Measurements from ENCODE around the gene ZNF561.
A peak's percentile ranks its signal among the peaks of the same experiment; 100 is the strongest.
"Not testable (repeated sequence)": the region's sequence is repeated elsewhere in the genome, so short reads cannot be mapped to it uniquely, and the experiment has no call there.

The ZNF561 gene

GRCh38 chr19:9621156-9622037, at the start of gene ZNF561:
ZNF561 (minus strand) TSS chr19:9621232; CDS start chr19:9619456, 1,776 bp downstream.
- peak; percentile 64 to 71 for DNase-seq

DNA sequence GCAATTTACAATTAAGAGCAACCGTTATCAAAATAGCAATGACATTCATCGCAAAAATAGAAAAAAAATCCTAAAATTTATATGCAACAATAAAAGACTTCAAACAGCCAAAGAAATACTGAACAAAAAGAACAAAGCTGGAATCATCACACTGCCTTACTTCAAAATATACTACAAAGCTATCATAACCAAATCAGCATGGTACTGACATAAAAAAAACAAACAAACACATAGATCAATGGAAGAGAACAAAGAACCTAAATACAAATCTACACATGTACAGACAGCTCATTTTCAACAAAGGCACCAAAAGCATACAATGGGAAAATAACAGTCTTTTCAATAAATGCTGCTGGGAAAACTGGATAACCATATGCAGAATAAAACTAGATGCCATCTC, 47.5 kb upstream of the ZNF561 start:
- DNase-seq, result no peak

DNA sequence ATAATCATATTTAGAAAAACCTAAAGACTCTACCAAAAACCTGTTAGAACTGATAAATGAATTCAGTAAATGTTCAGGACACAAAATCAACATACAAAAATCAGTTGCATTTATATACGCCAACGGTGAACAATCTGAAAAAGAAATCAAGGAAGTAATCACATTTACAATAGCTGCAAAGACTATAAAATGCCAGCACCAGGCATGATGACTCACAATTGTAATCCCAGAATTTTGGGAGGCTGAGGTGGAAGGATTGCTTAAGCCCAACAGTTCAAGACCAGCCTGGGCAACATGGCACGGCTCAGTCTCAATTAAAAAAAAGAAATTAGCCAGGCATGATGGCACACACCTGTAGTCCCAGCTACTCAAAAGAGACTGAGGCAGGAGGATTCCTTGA, 46.9 kb upstream of the ZNF561 start:
- DNase-seq, result no peak

- DNase-seq, result no peak
These were observed 37.7 kb upstream of the ZNF561 start for GRCh38 chr19:9658769-9659168.

DNA sequence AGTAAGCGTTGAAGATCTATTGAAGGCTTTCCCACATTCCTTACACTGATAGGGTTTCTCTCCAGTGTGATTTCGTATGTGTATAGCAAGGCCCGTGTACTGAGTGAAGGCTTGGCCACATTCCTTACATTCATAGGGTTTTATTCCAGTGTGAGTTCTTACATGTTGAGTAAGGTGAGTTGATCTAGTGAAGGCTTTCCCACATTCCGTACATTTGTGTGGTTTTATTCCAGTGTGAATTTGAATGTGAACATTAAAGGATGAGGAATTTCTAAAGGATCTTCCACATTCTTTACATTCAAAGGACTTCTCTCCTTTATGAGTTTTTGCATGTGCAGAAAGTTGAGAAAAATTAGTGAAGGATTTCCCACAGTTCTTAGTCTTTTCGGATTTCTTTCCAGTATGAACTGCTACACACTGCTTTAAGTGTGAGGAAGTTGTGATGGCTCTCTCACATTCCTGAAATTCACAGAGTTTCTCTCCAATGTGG, 32.1 kb upstream of the ZNF561 start:
- not testable (repeated sequence) for DNase-seq

GRCh38 chr19:9651464-9651863, 30.4 kb upstream of the ZNF561 start:
- not testable (repeated sequence) for DNase-seq

DNA sequence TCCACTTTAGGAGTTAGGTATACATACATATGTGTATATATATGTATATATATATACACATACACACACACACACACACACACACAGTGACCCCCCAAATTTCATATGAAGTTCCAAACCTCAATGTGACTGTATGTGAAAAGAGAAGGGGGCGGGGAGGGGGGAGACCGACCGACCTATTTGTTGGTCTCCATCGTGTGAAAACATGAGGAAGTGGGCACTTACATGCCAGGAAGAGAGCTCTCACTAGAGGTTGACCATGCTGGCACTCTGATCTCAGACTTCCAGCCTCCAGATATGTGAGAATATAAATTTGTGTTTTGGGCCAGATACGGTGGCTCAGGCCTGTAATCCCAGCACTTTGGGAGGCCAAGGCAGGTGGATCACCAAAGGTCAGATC, 29.3 kb upstream of the ZNF561 start:
- no peak for DNase-seq

- DNase-seq, result peak; percentile 17 to 18
These were observed 24.4 kb upstream of the ZNF561 start for GRCh38 chr19:9645472-9645871.

GRCh38 chr19:9644472-9644871, 23.4 kb upstream of the ZNF561 start:
- DNase-seq, result no peak

GRCh38 chr19:9641810-9642209, 20.8 kb upstream of the ZNF561 start:
- no peak for DNase-seq

GRCh38 chr19:9640956-9641355, 19.9 kb upstream of the ZNF561 start:
- no peak for DNase-seq

DNA sequence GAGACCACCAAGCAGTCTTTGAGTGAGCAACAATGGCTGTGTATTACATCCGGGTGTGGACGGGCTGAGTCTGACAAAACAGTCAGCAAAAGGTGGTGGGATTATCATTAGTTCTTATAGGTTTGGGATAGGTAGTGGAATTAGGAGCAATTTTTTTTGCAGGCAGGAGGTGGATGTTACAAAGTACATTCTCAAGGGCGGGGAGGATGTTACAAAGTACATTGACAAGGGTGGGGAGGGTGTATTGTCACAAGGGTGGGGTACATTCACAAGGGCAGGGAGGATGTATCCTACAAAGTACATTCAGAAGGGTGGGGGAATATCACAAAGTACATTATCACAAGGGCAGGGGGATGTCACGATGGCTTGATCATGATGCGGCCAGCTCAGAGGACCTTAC, 15.0 kb upstream of the ZNF561 start:
- no peak for DNase-seq

GRCh38 chr19:9627856-9628255, 6.8 kb upstream of the ZNF561 start:
- DNase-seq, result no peak

- DNase-seq, result no peak
These were observed 1.5 kb upstream of the ZNF561 start for GRCh38 chr19:9622531-9622930.

DNA sequence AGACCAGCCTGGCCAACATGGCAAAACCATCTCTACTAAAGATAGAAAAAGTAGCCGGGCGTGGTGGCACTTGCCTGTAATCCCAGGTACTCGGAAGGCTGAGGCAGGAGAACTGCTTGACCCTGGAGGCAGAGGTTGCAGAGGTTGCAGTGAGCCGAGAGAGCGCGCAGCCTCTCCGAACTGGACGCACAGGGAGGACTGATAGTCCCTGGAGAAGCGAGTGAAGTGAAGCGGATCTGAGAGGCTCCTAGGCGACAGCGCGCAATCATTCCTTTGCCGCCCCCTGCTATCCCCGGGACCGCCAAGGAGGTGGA, 233 bp downstream of the ZNF561 start:
- peak in 1 of 2 experiments; percentile 50 for DNase-seq

- DNase-seq, result no peak
These were observed 5.2 kb downstream of the ZNF561 start for GRCh38 chr19:9615844-9616243.

GRCh38 chr19:9610484-9611113, 10.4 kb downstream of the ZNF561 start:
- DNase-seq, result no peak

- no peak for DNase-seq
These were observed 12.1 kb downstream of the ZNF561 start for GRCh38 chr19:9608912-9609311.

DNA sequence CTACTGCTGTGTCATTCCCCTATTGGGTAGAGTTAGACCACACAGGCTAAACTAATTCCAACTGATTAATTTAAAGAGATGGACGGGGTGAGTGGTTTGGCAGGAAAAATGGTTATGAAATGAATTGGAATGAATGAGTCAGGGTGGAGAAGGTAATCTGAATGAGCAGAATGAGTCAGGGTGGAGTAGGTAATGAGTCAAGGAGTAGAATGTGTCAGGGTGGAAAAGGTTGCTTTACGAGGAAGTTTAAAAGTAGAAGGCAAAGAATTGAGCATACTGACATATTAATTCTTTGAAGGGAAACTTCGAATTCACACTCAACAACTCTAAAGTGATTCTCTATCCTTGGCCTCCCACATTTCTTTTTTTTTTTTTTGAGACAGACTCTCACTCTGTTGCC, 24.0 kb downstream of the ZNF561 start:
- no peak for DNase-seq

GRCh38 chr19:9586764-9587163, 34.3 kb downstream of the ZNF561 start:
- peak; percentile 67 to 73 for DNase-seq

- peak; percentile 54 to 70 for DNase-seq
These were observed 36.8 kb downstream of the ZNF561 start, which contains the start of gene ZNF121 for GRCh38 chr19:9584073-9584833. ZNF121 (minus strand) TSS chr19:9584504; CDS start chr19:9568097, 16,407 bp downstream.

DNA sequence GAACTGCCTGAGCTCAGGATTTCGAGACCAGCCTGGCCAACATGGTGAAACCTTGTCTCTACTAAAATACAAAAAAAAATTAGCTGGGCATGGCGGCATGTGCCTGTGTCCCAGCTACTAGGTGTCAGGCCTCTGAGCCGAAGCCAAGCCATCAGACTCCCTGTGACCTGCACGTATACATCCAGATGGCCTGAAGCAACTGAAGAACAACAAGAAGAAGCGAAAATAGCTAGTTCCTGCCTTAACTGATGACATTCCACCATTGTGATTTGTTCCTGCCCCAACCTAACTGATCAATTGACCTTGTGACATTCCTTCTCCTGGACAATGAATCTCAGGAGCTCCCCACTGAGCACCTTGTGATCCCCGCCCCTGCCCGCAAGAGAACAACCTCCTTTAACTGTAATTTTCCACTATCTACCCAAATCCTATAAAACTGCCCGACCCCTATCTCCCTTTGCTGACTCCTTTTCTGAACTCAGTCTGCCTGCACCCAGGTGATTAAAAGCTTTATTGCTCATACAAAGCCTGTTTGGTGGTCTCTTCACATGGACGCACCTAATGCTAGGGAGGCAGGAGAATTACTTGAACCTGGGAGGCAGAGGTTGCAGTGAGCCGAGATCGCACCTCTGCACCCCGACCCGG, 38.8 kb downstream of the ZNF561 start:
- not testable (repeated sequence) for DNase-seq

- no peak for DNase-seq
These were observed 40.3 kb downstream of the ZNF561 start for GRCh38 chr19:9580728-9581127.

Data from AML-193 (cell line).